ENCODE data around the gene HIBADH. TPM values are rescaled to one million over a fixed set of nuclear protein-coding genes. Genes with fewer than 3 reads are reported as not detected.

The HIBADH gene
- total and polyA plus RNA-seq, 10 of the 15 experiments (the other 5 are each of a cell fraction or from before 2014, with no cell fraction given): 8.7 to 36.1 (median 18.6) TPM

GRCh38 chr7:27581906-27582305 is 80.8 kb downstream of the HIBADH start:
- Histone ChIP-seq H3K4me3 (no peak overlapping the region), H3K9ac (ENCODE audit: control insufficient read depth, insufficient read depth, low read length) (no peak overlapping the region), H3K27me3 (replicated peaks in 1 of 2; ENCODE audit: control insufficient read depth in 2 of 2, insufficient read depth in 2 of 2, low read length in 1 of 2) (no peaks in the 10 kb centered on the region), H3K4me2 (ENCODE audit: control insufficient read depth, insufficient read depth) (no peak overlapping the region), H3K27ac (ENCODE audit: control insufficient read depth, insufficient read depth) (no peak overlapping the region), H4K20me1 (ENCODE audit: control insufficient read depth, insufficient read depth) (no peaks in the 10 kb centered on the region), H3K9me3 (replicated peaks; ENCODE audit: control insufficient read depth, insufficient read depth, low read length) (no peaks in the 10 kb centered on the region), H2AFZ (ENCODE audit: control insufficient read depth, low read depth, low read length) (no peak overlapping the region), H3K79me2 (ENCODE audit: control insufficient read depth, insufficient read depth, low read length) (no peaks in the 10 kb centered on the region), H3K4me1 (ENCODE audit: control insufficient read depth, insufficient read depth, low read length) (no peaks in the 10 kb centered on the region; the same call in 1 of the 2 replicates), H3K36me3 (ENCODE audit: control insufficient read depth in 2 of 2, insufficient read depth in 2 of 2, low read length in 1 of 2) (no peaks in the 10 kb centered on the region)
- in situ Hi-C loops (cut with MboI) (no loop called here), intact Hi-C loops (cut with micrococcal nuclease; ENCODE audit: unreplicated experiment) (no loop called here)
- CTCF ChIA-PET: interaction anchor here (0.6 to 2.0 kb wide), 4 partner anchors 23 to 386 kb away, joined by 3 to 10 read pairs (median 4); no protein-coding TSS in a partner anchor
- ATAC-seq (no peak), DNase-seq (ENCODE audit: low read depth, low spot score) (no peak), FAIRE-seq (no peak)
- TF ChIP-seq NR2C1 (IDR thresholded peaks at IDR 0.05) (no peak), FOXK2 (IDR thresholded peaks at IDR 0.05) (no peak), TCF7 (IDR thresholded peaks at IDR 0.05; ENCODE audit: borderline replicate concordance) (no peak), TARDBP (IDR thresholded peaks at IDR 0.05; ENCODE audit: borderline replicate concordance) (no peak), CUX1 (IDR thresholded peaks at IDR 0.05; ENCODE audit: insufficient replicate concordance, low read depth, low read length) (no peak), MYB (IDR thresholded peaks at IDR 0.05; ENCODE audit: borderline replicate concordance, low read depth, low read length) (no peak), ZBTB33 (IDR thresholded peaks at IDR 0.05) (no peak), KAT2A (conservative IDR thresholded peaks at IDR 0.05; ENCODE audit: control insufficient read depth, low read depth, low read length) (no peak), EZH2 (IDR thresholded peaks at IDR 0.05; ENCODE audit: borderline replicate concordance, control insufficient read depth, low read depth, low read length) (no peak), EGR1 (IDR thresholded peaks at IDR 0.05; ENCODE audit: borderline replicate concordance in 1 of 2, low read depth in 2 of 2, low read length in 2 of 2) (no peak), ZSCAN29 (IDR thresholded peaks at IDR 0.05) (no peak), SPI1 (IDR thresholded peaks at IDR 0.05; ENCODE audit: borderline replicate concordance, insufficient read depth, low read depth, low read length) (no peak), NR2F1 (conservative IDR thresholded peaks at IDR 0.05) (no peak)
- 100% methylated on average over 1 of the region's 1 CpG for WGBS (ENCODE audit: insufficient coverage, insufficient replicate concordance, low lambda C conversion rate, missing lambda C conversion rate)
- SMC1A ChIA-PET (ENCODE audit: uncharacterized antibody, unreplicated experiment): interaction anchor here (1.0 to 1.6 kb wide), 2 partner anchors 24 to 338 kb away, joined by 3 to 4 read pairs; no protein-coding TSS in a partner anchor
- POLR2A ChIA-PET: no interaction called here
- no TSS peak for BruUV-seq (replicated peaks)
- RAD21 ChIA-PET (ENCODE audit: unreplicated experiment): interaction anchor here (1.4 to 2.0 kb wide), 2 partner anchors 8 to 24 kb away, joined by 4 to 5 read pairs; no protein-coding TSS in a partner anchor
